HFFc6 (cell line): ENCODE data around the gene TEX261. TPM values are rescaled to one million over a fixed set of nuclear protein-coding genes. Genes with fewer than 3 reads are reported as not detected.
"Not testable (repeated sequence)": the region's sequence is repeated elsewhere in the genome, so short reads cannot be mapped to it uniquely, and the experiment has no call there.

ENCODE experiments used
- DNase-seq: peaks from one replicate; pipeline ENCODE4 v3.0.0-alpha.2; 2018
- H3K27ac Mint-ChIP-seq: 2 replicates; pipeline ENCODE4 v1.8.0; 2020; ENCODE audit warnings: mild to moderate bottlenecking, mixed read lengths
- H3K27me3 Mint-ChIP-seq: 2 replicates; pipeline ENCODE4 v1.8.0; 2021; ENCODE audit warnings: mild to moderate bottlenecking, moderate library complexity, mixed read lengths; ENCODE audit not compliant: insufficient read depth
- H3K36me3 Mint-ChIP-seq: 2 replicates; pipeline ENCODE4 v1.8.0; 2021; ENCODE audit warnings: low read depth, mixed read lengths
- H3K4me1 Mint-ChIP-seq: 2 replicates; pipeline ENCODE4 v1.8.0; 2020; ENCODE audit warnings: low read depth, mixed read lengths
- H3K4me3 Mint-ChIP-seq: 2 replicates; pipeline ENCODE4 v1.8.0; 2020; ENCODE audit warnings: mild to moderate bottlenecking, moderate library complexity, mixed read lengths
- H3K9me3 Mint-ChIP-seq: 2 replicates; pipeline ENCODE4 v1.8.0; 2020; ENCODE audit warnings: mild to moderate bottlenecking, mixed read lengths
- total RNA-seq, 6 experiments: library from RNA; stranded (reverse); fragmentation: NEBNext Ultra II Directional; extraction: Animal tissue kit (Norgen Biotek cat#: 25700); gene quantifications; 2 replicates in 1 of 6; 3 replicates in 5 of 6; pipeline ENCODE4 v1.2.3, GENCODE V29; 2021
- TF ChIP-seq, protein P1 (sequence below): fragments of 200-600 bp; sonication (generic); IDR thresholded peaks from 2 replicates; pipeline ENCODE4 v1.5.0; 2021; ENCODE audit warnings: antibody characterized with exemption, mild to moderate bottlenecking

The TEX261 gene
- total RNA-seq, 6 experiments from 2014 or later, result 91.6 to 129 (median 103) TPM

DNA sequence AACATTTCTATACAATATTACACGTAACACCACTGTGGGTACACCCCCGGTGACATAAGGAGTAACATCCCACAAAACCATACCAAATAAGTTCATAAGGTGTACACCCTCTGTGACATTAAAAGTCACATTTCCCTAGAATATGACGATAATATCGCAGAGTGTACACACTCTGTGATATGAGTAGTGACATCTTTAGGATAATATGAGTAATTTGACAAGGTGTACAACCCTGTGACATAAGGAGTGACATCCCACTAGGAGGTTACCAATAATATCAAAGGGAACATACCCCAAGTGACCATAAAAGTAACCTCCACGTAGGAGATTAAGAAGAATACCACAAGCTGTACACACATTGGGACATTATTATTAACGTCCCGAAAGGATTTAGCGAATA is 24.0 kb upstream of the TEX261 start:
- Mint-ChIP-seq H3K36me3 (no peaks in the 10 kb centered on the region), H3K4me1 (no peaks in the 10 kb centered on the region), H3K4me3 (no peak overlapping the region), H3K27ac (no peak overlapping the region), H3K27me3 (peaks cover 23% of the 10 kb centered on the region), H3K9me3 (no peaks in the 10 kb centered on the region)
- TF ChIP-seq, protein P1, sequence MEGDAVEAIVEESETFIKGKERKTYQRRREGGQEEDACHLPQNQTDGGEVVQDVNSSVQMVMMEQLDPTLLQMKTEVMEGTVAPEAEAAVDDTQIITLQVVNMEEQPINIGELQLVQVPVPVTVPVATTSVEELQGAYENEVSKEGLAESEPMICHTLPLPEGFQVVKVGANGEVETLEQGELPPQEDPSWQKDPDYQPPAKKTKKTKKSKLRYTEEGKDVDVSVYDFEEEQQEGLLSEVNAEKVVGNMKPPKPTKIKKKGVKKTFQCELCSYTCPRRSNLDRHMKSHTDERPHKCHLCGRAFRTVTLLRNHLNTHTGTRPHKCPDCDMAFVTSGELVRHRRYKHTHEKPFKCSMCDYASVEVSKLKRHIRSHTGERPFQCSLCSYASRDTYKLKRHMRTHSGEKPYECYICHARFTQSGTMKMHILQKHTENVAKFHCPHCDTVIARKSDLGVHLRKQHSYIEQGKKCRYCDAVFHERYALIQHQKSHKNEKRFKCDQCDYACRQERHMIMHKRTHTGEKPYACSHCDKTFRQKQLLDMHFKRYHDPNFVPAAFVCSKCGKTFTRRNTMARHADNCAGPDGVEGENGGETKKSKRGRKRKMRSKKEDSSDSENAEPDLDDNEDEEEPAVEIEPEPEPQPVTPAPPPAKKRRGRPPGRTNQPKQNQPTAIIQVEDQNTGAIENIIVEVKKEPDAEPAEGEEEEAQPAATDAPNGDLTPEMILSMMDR, result no peak
- no peak for DNase-seq

DNA sequence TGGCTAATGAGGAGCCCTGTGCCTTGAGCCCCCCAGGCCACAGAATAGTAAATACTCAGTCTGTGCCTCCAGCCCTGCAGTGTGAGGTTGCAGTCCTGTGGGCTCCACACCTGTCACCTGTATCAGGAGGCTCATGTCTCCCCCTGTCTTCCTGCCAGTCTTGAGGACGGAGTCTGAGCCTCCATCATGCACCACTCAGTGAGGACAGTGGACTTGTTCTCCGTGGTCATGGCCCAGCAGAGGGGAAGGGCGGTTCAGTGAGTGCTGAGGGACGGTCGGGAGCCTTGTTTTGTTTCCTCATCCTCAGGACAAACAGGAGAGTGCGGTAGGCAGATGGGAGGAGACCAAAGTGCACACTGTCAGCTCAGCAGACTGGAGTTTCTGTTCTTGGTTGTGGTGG is 17.1 kb upstream of the TEX261 start:
- DNase-seq, H3K4me1 Mint-ChIP-seq, H3K27ac Mint-ChIP-seq, H3K36me3 Mint-ChIP-seq, H3K9me3 Mint-ChIP-seq, H3K4me3 Mint-ChIP-seq: not testable (repeated sequence)
- H3K27me3 Mint-ChIP-seq, result peaks cover 14% of the 10 kb centered on the region

DNA sequence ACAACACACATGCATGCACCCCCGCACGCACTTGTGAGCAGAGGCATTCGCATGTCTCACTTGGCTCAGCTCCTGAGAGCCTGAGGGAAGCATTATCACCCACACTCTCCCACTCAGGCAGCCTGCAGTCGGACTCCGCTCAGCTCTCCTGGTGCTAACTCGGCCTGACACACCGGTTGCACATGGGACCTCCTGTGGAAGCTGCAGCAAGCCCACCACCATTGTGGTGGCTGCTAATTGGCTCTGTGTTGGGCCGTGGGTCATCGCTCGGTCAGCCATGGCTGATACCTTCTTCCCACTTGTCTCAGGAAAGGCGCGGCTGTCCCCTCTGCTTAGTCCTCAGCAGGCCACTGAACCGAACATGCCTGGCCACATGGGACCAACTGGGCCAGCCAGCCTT is 13.7 kb upstream of the TEX261 start:
- no peak for DNase-seq
- peaks cover 26% of the 10 kb centered on the region for H3K27me3 Mint-ChIP-seq
- peaks cover 8% of the 10 kb centered on the region; the same call in 1 of the 2 replicates for H3K4me1 Mint-ChIP-seq
- no peak overlapping the region for H3K4me3 Mint-ChIP-seq
- H3K36me3 Mint-ChIP-seq, result no peaks in the 10 kb centered on the region
- TF ChIP-seq, protein P1, result no peak
- H3K9me3 Mint-ChIP-seq, result no peaks in the 10 kb centered on the region
- no peak overlapping the region for H3K27ac Mint-ChIP-seq

DNA sequence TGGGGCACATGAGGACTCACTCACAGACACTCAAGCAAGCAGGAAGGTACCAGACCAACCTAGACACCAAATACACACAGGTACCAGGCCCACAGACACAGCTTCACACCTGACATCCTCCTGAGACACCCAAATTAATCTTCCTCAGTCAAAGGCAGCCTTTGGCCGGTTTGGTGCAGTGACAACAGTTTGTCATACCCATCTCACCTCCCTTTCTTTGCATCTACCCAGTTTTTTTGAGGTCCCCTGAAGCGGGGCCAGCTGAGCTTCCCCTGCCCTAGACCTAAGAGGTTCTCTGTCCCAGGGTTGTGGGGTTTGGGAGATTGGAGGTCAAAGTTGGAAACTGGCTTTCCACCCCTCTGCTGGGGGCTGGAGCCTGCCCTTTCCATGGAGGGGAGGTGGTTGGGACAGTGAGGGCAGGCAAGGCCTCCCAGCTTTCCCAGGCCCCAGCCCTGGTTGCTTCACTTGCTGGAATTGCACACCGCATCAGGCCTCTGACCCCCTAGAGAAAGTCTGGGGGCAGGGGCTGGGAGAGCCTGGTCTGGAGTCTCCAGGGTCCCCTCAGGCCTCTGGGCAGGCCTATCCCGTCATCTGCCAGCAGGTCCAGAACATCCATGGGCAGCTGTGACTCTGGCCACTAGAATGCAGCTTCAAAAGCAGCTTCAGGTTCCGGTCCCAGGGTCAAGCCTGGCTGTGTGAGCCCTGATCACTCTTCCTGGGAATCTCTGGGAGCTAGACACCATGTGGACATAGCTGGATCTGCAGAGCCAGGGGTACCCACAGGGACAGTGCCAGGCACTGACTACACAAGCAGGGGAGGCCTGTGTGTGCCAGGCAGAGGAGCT is 12.5 kb upstream of the TEX261 start:
- H3K36me3 Mint-ChIP-seq, result no peaks in the 10 kb centered on the region
- TF ChIP-seq, protein P1, result peak; percentile 34; the same call in 1 of the 2 replicates
- H3K9me3 Mint-ChIP-seq, result no peaks in the 10 kb centered on the region
- DNase-seq, result no peak
- peaks cover 26% of the 10 kb centered on the region for H3K27me3 Mint-ChIP-seq
- no peak overlapping the region for H3K4me3 Mint-ChIP-seq
- H3K4me1 Mint-ChIP-seq, result peaks cover 8% of the 10 kb centered on the region; the same call in 1 of the 2 replicates
- H3K27ac Mint-ChIP-seq, result no peak overlapping the region

DNA sequence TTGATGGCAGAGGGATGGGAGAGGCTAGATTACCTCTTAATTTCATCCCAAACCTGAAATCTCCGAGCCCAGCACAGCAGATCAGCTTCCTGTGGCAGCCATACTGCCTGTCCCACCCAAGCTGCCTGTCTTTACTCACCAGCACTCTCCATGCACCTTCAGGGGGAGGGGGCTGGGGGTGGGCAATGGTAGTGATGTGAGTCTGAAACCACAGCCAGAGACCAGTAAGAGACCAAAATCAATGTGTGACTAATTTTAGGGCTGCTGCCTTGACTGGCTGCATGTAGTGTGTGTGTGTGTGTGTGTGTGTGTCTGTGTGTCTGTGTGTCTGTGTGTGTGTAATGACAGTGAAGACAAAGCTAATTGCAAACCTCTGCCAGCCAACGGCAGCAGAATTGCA is 11.7 kb upstream of the TEX261 start:
- Mint-ChIP-seq H3K36me3 (no peaks in the 10 kb centered on the region), H3K4me1 (peaks cover 8% of the 10 kb centered on the region; the same call in 1 of the 2 replicates), H3K27ac (no peak overlapping the region), H3K9me3 (no peaks in the 10 kb centered on the region), H3K27me3 (peaks cover 20% of the 10 kb centered on the region), H3K4me3 (no peak overlapping the region)
- TF ChIP-seq, protein P1, result no peak
- DNase-seq, result no peak
